SK-N-SH treated with all-trans-retinoic acid at 6 μM for 48 hours (cell line): ENCODE measurements around the gene DBP.

Source experiments
- ISL1 ChIP-seq: fragments of 250-450 bp; sonication (Bioruptor Pico); IDR thresholded peaks from 2 replicates; pipeline ENCODE4 v2.1.2; 2022; ENCODE audit warnings: mild to moderate bottlenecking, moderate library complexity
- PATZ1 ChIP-seq: fragments of 250-450 bp; sonication (Bioruptor Pico); IDR thresholded peaks from 2 replicates; pipeline ENCODE4 v1.8.0; 2020; ENCODE audit warnings: mild to moderate bottlenecking, moderate library complexity, borderline replicate concordance
- SNAI2 ChIP-seq: fragments of 250-450 bp; sonication (Bioruptor Pico); IDR thresholded peaks from 2 replicates; pipeline ENCODE4 v1.5.0; 2020; ENCODE audit warnings: mild to moderate bottlenecking, moderate library complexity
- TOX ChIP-seq: fragments of 250-450 bp; sonication (Bioruptor Pico); IDR thresholded peaks from 2 replicates; pipeline ENCODE4 v1.8.0; 2021; ENCODE audit warnings: mild to moderate bottlenecking, moderate library complexity, borderline replicate concordance
- ZFP3 ChIP-seq: fragments of 250-450 bp; sonication (Bioruptor Pico); IDR thresholded peaks from 2 replicates; pipeline ENCODE4 v1.5.0; 2020; ENCODE audit warnings: mild to moderate bottlenecking, moderate library complexity
- ZFP30 ChIP-seq: fragments of 450-650 bp; formaldehyde crosslinking; IDR thresholded peaks from 2 replicates; pipeline ENCODE4 v1.5.0; 2022; ENCODE audit warnings: mild to moderate bottlenecking, moderate library complexity
- ZNF8 ChIP-seq: fragments of 450-650 bp; formaldehyde crosslinking; IDR thresholded peaks from 2 replicates; pipeline ENCODE4 v1.5.0; 2020; ENCODE audit warnings: mild to moderate bottlenecking, moderate library complexity
- TF ChIP-seq, protein P1 (sequence below): fragments of 250-450 bp; sonication (Bioruptor Pico); IDR thresholded peaks from 2 replicates; pipeline ENCODE4 v1.5.1; 2020; ENCODE audit warnings: low read depth, mild to moderate bottlenecking, moderate library complexity

DNA sequence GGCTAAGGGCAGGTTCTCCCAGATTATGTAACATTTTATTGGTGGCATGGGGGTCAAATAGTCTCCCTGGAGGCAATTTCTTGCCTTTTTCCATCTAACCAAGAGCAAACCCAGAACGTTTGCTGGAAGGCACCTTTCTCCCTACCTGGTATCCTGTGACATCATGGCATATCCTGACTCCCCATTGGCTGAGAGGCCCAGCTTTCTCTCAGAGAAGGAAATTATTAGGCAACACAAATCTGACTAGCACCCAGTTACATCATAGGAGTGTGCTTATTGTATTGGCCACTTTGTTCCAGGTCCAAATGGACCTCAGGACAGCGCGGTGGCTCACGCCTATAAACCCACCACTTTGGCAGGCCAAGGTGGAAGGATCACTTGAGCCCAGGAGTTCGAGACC, 22.6 kb upstream of the DBP start:
- no peak for TF ChIP-seq ZNF8 (CRISPR knock-in tag)
- TF ChIP-seq ZFP3 = no peak
- TF ChIP-seq TOX = no peak
- TF ChIP-seq, protein P1, sequence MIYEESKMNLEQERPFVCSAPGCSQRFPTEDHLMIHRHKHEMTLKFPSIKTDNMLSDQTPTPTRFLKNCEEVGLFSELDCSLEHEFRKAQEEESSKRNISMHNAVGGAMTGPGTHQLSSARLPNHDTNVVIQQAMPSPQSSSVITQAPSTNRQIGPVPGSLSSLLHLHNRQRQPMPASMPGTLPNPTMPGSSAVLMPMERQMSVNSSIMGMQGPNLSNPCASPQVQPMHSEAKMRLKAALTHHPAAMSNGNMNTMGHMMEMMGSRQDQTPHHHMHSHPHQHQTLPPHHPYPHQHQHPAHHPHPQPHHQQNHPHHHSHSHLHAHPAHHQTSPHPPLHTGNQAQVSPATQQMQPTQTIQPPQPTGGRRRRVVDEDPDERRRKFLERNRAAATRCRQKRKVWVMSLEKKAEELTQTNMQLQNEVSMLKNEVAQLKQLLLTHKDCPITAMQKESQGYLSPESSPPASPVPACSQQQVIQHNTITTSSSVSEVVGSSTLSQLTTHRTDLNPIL (CRISPR knock-in tag) = no peak
- TF ChIP-seq SNAI2 (CRISPR knock-in tag) = no peak
- no peak for TF ChIP-seq ZFP30 (CRISPR knock-in tag)
- no peak for TF ChIP-seq PATZ1 (CRISPR knock-in tag)
- TF ChIP-seq ISL1 = no peak
